Transverse colon (tissue), 4 donors: ENCODE results near the gene CD59.

Experiments
- EP300 ChIP-seq: sonication (generic); formaldehyde crosslinking; IDR thresholded peaks from one replicate; pipeline ENCODE4 v1.6.1; 2017; ENCODE audit warnings: antibody characterized with exemption, low read depth
- POLR2A ChIP-seq: fragments of 450-650 bp; IDR thresholded peaks from one replicate; pipeline ENCODE4 v1.6.1; 2016; ENCODE audit warnings: antibody characterized with exemption, mild to moderate bottlenecking, moderate library complexity
- POLR2AphosphoS5 ChIP-seq, 3 donors: sonication (generic); formaldehyde crosslinking; IDR thresholded peaks; one replicate each; pipeline ENCODE4 v1.6.1; 2016; ENCODE audit warnings: antibody characterized with exemption in 3 of 3
- TF ChIP-seq, protein P1 (sequence below), 5 experiments: fragments of 200-600 bp in 3 of 5; fragments of 450-650 bp in 2 of 5; sonication (generic) in 3 of 5; IDR thresholded peaks; 1 replicate in 2 of 5; 2 replicates in 3 of 5; pipeline ENCODE4 v1.5.1; 2016 to 2017; ENCODE audit warnings: antibody characterized with exemption in 5 of 5, inconsistent platforms in 3 of 5, mild to moderate bottlenecking in 2 of 5, moderate library complexity in 1 of 5

DNA sequence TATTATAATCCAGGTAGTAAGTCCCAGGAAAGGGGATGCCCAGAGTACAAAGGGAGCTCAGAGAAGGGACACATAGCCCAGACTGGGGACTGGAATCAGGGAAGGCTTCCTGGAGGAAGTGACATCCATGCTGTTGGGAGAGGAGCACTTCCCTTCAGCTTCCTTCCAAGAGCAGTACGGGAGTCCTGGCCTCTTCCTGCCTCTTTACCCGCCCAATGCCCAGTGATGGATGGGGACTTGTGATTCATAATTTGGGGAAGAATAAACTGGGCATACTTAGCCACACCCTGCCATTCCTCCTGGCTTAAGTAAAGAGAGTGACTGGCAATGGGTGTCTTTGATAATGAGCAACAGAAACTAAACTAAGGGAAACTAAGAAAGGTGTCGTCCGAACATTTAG is 47.1 kb downstream of the CD59 start:
- TF ChIP-seq, protein P1, sequence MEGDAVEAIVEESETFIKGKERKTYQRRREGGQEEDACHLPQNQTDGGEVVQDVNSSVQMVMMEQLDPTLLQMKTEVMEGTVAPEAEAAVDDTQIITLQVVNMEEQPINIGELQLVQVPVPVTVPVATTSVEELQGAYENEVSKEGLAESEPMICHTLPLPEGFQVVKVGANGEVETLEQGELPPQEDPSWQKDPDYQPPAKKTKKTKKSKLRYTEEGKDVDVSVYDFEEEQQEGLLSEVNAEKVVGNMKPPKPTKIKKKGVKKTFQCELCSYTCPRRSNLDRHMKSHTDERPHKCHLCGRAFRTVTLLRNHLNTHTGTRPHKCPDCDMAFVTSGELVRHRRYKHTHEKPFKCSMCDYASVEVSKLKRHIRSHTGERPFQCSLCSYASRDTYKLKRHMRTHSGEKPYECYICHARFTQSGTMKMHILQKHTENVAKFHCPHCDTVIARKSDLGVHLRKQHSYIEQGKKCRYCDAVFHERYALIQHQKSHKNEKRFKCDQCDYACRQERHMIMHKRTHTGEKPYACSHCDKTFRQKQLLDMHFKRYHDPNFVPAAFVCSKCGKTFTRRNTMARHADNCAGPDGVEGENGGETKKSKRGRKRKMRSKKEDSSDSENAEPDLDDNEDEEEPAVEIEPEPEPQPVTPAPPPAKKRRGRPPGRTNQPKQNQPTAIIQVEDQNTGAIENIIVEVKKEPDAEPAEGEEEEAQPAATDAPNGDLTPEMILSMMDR (IDR thresholded peaks at IDR 0.05) = no peak
- TF ChIP-seq POLR2AphosphoS5 (IDR thresholded peaks at IDR 0.05) (no peak), POLR2A (no peak), EP300 (no peak)
